PFSK-1 (cell line): ENCODE results near the gene SLC25A41.

ENCODE experiments used
- POLR2AphosphoS5 ChIP-seq: IDR thresholded peaks from 2 replicates; pipeline ENCODE4 v1.6.1; 2012; ENCODE audit warnings: low read depth, mild to moderate bottlenecking, control low read depth, low read length, moderate library complexity
- SIN3A ChIP-seq: IDR thresholded peaks from 2 replicates; pipeline ENCODE4 v1.6.1; 2012; ENCODE audit warnings: mild to moderate bottlenecking, low read length, moderate library complexity, borderline replicate concordance; ENCODE audit not compliant: insufficient read depth
- TAF1 ChIP-seq: IDR thresholded peaks from 2 replicates; pipeline ENCODE4 v1.6.1; 2012; ENCODE audit warnings: low read length, control low read depth, borderline replicate concordance; ENCODE audit not compliant: insufficient read depth

DNA sequence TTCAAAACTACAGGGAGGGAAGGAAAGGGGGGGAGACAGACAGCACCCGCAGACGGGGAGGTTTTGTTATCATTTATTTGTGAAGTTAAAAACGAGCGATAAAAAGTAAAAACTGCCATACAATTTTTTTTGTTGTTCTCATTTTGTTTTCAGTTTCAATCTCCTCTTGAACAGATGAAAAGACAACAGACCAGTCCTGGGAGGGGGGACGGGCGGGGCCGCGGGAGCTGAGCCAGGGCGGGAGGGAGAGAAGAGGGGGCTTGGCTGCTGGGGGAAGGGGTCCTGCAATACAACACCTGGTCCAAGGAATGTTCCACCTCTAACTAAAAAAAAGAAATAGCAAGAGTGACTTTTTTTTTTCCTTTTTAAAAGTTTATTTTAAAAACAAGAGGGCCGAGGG is 20.3 kb downstream of the SLC25A41 start:
- TF ChIP-seq SIN3A (no peak), TAF1 (no peak), POLR2AphosphoS5 (no peak)
